Heart left ventricle (tissue), 13 donors: ENCODE measurements around the gene OR10H1.

ENCODE experiments used
- CTCF ChIP-seq, 12 donors: fragments of 200-600 bp; sonication (generic) in 4 of 12; IDR thresholded peaks; one replicate each; pipeline versions ENCODE4 v1.5.0 to v1.8.0; 2018 to 2022; ENCODE audit warnings: antibody characterized with exemption in 12 of 12, mild to moderate bottlenecking in 5 of 12
- POLR2A ChIP-seq, 2 donors: fragments of 450-650 bp; IDR thresholded peaks; one replicate each; pipeline ENCODE4 v1.6.1; 2017; ENCODE audit warnings: antibody characterized with exemption in 2 of 2, mild to moderate bottlenecking in 2 of 2, moderate library complexity in 2 of 2
- donor health status: ischemic (EF 13 %, LVEDD 7.1; RV severe dilation, severe dysfunction).
- donor health status: DM: no; HTN: yes; CAD: no.
- donor health status: DM: no; HTN: no; CAD: no.
- donor health status: ischemic (EF 25% LVEDD 6.9; RV normal size, moderate dysfunction).
- donor health status: ischemic (EF 25% LVEDD 5.7; RV mildly dilated, moderate dysfunction).
- donor health status: ischemic (EF 35%, LVEDD 5.7; RV mildly dilated, moderate dysfunction).
- donor health status: nonischemic (EF 11% LVEDD 7.7; RV severe dilation, severe dysfunction).
- donor health status: DM: yes; HTN: yes; CAD: no.
- donor health status: PGD.
- donor health status: ischemic (EF 29% LVEDD 5.4; RV normal size, mild dysfunction).
- donor health status: nonischemic (EF 23%, LVEDD 6.1; RV moderate dilation, normal function).

- no peak for TF ChIP-seq CTCF (IDR thresholded peaks at IDR 0.05)
- no peak for TF ChIP-seq POLR2A (IDR thresholded peaks at IDR 0.05)
Measured at GRCh38 chr19:15846923-15847322, 31.5 kb upstream of the OR10H1 start.
